ENCODE measurements around the gene RHO.
A peak's percentile ranks its signal among the peaks of the same experiment; 100 is the strongest.

RHO gene

DNA sequence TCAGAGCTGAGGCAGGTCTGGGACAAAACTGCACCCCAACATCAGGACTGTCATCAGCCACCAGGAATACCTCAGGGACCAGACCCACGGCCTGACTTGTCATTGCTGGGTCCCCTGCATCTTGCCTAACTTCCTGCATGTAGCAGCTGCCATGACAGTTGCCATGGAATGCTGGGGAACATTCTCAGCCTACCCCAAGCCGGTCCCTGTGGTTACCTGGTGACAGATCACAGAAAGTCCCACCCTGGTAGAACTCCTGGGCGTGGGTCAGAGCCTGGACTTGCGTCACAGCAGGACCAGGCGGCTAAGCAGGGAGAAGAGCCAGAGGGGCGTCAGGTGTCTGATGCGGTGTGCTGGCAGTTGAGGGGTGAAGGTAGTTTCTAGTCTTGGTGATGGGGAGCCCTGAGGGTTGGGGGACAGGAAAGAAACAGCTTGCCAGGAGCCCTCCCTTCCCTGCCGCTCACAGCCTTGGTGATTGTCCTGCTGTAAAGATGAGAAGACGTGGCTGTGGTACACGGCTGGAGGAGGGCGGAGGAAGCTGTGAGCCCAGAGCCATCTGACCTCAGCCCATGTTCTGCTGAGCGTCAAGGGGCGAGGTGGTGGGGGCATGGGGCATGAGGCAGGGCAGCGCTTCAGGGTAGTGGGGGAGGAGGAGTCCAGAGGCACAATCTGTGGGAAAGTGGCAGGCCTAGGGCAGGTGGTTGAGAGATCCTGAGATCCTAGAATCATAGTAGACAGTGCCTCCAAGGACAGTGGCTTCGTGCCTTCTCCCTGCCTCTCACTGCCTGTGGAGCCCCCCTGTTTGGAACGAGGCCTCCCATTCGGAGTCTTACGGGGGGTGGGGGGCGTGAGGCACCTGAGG is 19.9 kb downstream of the RHO start:
- no peak for DNase-seq

- no peak for DNase-seq
Observed at GRCh38 chr3:129549006-129549800, 20.8 kb downstream of the RHO start.

- no peak for DNase-seq
Observed at GRCh38 chr3:129549805-129550204, 21.4 kb downstream of the RHO start.

DNA sequence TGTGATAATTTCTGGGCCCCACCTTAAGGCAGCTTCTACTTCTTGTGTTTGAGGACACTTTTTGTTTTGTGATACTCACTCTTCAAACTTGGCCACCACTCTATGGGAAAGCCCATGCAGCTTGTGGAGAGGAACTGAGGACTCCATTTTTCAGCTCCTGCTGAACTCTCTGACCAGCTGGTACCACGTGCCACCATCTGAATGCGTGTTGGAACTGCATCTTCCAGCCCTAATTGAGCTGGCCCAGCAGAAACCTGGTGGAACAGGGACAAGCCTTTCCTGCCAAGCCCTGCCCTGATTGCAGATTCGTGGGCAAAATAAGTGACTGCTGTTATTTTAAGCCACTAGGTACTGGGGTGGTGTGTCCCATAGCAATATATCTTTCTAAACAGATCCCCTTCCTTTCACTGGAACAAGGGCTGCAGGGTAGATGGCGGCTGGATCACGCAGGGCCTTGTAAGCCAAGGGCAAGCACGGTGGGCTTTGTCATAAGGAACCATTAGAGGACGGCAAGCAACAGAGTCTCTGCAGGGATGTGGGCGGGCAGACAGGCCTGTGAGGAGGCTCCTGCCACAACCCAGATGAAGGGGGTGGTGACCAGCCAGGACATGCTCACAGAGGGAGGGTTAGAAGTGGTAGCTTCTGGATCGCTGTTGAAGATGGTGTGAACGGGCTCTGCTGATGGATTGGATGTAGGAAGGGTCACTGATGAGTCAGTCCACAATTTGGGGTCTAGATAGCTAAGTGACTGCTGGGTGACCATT is 24.0 kb downstream of the RHO start:
- DNase-seq = no peak

DNA sequence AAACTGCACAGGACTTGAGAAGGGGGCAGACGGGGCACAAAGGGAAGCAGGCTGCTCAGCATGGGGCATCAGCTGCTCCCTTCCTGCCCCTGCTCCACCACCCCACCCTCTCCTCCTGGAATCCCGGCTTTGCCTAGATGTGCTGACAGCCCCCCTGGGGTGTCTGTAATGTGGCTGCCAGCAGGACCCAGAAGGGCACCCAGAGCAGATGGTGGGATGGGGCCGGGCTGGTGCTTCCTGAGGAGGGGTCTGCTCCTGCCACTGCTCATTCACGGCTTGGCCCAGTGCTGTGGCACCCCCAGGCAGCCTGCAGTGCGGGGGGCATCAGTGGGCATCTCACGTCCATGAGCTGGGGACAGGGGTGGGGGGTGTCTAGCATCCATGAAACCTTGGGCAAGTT is 24.7 kb downstream of the RHO start:
- no peak for DNase-seq

- no peak for DNase-seq
Observed at GRCh38 chr3:129553719-129554118, 25.3 kb downstream of the RHO start.

DNA sequence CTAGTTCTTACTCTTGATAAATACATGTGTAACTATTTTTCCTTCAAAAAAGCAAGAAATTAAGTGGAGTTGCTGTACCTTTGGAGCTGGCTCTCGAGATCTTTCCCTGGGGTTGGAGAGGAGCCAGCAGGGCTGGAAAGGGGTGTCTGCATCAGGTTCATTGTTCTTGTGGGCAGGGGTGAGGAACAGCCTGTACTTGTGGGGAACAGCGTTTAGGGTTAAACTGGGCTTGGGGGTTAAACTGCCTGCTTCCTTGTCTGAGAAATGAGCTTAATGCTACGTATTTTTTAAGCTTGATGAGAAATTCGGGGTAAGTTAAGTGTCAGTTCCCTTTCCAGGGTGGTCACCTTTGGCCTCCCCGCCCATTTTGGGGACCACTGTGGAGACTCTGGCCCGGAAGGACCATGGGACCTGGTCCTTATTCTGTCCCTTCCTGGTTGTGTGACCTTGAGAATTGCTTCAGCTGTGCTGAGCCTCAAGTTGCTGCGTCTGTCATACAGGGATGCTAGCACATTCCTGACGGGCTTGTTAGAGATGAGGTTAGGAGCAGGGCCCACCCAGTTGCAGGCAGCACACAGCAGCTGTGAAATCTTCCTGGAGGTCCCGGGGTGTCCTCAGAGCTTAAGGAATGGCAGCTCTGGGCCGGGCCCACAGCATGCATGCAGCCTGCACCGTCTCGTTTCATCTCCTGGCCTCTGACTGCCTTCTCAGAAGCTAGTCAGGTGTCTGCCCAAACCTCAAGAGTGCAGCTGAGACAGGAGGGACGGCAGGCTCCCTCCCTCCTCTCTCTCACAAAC is 26.1 kb downstream of the RHO start:
- DNase-seq = peak; percentile 19

DNA sequence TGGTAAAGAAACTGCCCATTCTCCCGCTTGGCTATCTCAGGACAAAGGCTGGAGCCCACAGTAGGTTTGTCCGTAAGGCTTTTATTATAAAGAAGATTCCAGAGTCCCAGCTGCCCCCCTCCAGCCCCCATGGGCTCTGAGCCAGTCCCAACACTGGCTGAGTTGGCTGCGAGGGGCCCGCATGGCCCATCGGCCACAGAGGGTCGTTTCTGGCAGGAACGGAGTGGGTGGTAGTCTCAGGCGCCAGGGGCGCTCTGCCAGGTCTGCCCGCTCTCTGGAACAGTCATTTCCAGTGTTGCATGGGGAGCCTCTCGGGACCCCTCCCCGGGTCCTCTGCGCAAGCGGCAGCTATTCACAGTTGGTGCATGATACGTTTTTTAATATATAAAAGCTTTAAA is 26.7 kb downstream of the RHO start:
- no peak for DNase-seq

DNA sequence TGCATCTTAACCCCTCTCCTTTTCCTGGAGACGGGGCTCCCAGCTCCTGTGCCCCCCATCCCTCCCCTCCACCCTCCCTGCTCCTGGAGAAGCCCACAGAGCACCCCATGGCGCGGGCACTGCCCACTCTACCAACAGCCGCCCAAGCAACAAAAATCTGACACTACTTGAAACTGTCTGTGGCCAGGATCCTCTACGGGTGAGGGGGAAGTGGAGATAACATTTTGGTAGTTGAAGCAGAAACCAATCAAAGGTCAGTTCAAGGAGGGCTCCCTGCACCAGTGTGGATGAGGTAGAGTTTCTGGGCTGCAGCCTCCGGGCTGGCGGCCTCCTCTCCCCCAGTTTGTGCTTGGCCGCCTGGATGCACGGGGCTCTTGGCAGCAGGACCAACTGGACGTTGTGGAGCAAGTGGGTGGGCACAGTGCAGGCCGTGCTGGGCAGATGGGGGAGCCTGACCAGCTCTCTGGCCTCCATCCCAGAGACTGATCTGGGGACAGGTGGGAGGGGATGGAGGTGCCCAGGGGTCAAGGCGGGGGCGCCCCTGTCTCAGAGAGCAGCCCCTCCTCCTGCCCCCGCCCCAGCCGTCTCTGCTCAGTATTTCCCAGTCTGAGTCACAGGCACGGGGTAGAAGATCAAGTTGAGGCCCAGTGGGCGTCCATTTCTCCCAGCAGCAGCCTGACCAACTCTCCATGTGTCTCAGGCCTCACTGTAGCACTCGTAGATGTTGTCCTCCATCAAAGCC is 27.3 kb downstream of the RHO start:
- DNase-seq = no peak

DNA sequence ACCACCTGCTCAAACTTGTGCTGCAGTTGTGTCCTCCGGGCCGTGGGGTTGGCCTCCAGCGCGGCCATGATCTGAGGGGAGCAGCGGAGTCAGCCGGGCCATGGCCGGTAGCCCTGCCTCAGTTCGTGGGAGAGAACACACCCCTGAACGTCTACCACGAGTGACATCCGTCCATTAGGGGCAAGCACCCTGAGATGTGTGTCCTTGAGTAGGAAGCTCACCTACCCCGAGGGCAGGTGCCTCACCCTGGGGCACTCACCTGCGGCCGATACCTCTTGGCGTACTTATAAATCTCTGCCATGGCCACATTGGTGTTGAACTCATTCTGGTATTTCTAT is 27.9 kb downstream of the RHO start:
- no peak for DNase-seq

- DNase-seq = no peak
Observed at GRCh38 chr3:129556890-129557547, 28.6 kb downstream of the RHO start.

GRCh38 chr3:129557548-129557894 is 29.1 kb downstream of the RHO start:
- no peak for DNase-seq

- no peak for DNase-seq
Observed at GRCh38 chr3:129558081-129558771, 29.8 kb downstream of the RHO start.

DNA sequence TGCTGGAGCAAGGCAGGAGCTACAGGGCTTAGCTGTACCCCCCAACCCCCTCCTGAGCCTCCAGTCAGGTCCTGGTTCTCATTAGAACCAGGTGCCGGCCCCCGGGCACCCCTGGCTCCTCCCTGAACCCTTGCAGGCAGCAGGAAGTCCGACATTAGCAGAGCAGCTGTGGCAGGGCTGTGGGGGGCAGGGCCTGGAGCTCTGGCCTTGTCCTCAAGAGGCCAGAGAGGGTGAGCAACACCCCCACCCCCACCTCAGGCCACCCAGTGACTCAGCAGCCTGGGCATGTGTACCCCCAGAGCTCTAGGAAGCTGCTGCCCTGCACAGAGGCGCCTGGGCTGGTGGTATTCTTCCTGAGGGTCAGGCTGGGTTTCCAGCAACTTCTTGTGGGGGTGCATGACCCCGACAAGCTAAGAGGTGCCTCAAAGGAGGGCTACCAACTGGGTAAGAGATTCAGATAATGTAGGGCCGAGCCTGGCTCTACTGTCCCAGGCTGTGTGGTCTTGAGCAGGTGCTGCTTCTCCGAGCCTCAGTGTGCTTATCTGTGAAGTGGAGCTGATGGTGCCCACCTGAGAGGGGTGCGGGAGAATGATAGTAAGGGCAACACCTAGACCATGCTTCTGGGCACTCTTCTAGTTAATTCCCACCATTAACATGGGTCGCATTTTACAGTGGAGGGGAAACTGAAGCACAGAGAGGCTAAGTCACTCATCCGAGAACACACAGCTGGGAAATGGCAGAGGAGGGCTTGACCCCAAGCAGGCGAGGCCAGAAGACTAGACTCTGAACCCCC is 30.5 kb downstream of the RHO start:
- DNase-seq = no peak

GRCh38 chr3:129559565-129560079 is 31.2 kb downstream of the RHO start:
- DNase-seq = no peak

DNA sequence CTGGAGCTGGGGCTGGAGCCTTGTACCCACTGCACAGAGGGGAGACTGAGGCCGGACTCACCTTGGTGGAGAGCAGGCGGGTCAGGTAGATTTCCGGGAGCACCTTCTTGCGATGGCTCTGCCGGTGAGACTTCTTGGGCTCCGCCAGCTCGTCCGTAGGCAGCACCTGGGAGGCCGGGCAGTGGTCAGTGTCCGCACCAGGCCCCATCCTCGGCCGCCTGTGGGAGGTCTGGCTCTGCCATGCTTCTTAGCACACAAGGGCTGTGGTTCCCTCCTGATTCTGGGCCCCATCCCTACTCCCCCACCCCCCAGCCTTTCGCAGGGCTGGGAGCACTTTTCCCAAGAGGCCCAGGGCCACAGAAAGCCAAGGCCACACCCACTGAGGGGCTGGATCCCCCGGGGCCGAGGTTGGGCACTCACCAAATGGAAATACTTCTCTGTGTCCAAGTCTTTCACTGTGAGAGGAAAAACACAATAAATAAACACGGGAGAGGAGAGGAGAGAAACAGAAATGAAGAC is 31.9 kb downstream of the RHO start:
- DNase-seq = no peak

GRCh38 chr3:129560911-129561594 is 32.6 kb downstream of the RHO start:
- DNase-seq = no peak

GRCh38 chr3:129561619-129562248 is 33.3 kb downstream of the RHO start:
- DNase-seq = no peak
